ENCODE results near the gene BMP10.
"Not testable (repeated sequence)": the region's sequence is repeated elsewhere in the genome, so short reads cannot be mapped to it uniquely, and the experiment has no call there.

Gene BMP10, protein sequence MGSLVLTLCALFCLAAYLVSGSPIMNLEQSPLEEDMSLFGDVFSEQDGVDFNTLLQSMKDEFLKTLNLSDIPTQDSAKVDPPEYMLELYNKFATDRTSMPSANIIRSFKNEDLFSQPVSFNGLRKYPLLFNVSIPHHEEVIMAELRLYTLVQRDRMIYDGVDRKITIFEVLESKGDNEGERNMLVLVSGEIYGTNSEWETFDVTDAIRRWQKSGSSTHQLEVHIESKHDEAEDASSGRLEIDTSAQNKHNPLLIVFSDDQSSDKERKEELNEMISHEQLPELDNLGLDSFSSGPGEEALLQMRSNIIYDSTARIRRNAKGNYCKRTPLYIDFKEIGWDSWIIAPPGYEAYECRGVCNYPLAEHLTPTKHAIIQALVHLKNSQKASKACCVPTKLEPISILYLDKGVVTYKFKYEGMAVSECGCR

DNA sequence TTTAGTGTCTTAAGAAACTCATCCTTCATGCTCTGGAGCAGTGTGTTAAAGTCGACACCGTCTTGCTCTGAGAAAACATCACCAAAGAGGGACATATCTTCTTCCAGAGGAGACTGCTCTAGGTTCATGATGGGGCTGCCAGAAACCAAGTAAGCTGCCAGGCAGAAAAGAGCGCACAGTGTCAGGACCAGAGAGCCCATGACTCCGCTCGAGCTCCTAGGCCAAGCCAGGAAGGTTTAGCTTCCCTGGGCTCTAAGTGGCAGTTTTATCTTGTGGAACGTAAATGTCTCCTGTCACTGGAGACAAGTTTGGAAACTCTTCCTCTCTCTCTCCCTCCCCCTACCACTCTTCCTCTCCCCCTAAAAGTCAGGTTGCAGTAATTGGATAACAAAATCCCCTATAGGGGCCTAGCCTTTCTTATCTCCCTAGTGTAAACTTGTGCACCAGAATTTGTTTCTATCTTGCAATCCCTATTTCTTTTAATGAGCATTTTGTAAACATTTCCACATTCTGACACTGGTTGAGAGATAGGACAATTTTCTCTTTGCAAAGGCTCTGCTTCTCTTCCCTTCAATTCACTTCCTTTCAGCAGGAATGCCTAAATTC, at the start of gene BMP10:
TSS of gene BMP10 (minus strand) at position 239 of the 606 bp plus-strand sequence. CDS start at position 200, 39 bp downstream.
- no peak for DNase-seq

DNA sequence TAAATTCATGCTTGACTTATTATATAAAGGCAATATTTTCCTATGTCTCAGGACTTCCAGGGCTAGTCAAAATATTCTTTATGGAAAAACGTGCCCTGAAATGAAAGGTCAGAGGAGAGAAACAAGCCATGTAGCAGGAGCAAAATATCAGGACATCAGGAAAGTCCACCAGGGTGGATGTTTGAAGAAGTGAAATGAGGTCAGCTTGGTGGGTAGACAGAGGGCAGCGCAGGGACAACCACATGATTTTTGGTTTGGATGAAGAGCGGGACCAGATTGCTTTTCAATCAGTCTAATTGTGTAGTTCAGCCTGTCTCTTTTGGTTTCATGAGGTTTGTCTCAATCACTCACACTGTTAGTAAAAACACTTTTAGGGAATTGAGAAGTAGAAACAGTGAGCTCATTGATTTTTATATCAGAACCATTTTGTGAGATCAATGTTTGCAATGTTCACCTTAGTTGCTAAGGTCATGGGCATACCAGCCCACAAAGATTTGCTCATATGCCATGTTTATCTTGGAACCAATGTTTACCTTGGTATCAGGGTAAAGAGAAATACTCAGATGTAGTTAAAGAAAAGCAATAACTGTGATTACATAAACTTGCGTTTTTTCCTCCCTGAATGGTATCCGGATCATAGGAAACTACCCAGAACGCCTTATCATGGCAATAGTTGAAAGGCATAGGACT, 49.4 kb upstream of the BMP10 start:
- no peak for DNase-seq

DNA sequence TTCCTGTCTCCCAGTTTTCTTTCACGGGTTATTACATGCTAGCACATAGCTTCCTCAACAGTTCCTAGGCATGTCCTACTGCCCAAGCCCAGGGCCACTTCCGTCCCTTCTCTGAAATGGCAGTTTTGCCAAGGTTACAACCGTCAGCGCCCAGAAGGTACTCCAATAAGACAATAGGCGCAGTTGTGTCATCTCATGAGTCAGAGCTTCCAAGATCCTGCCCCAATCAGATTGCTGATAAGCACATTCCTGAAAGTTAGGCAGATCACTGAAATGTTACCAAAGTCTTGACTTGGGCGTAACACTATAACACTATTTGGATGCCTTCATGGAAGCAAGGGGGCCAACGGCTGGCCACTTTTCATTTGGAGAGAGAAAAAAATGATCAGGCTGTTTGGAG, 47.3 kb upstream of the BMP10 start:
- DNase-seq: no peak

DNA sequence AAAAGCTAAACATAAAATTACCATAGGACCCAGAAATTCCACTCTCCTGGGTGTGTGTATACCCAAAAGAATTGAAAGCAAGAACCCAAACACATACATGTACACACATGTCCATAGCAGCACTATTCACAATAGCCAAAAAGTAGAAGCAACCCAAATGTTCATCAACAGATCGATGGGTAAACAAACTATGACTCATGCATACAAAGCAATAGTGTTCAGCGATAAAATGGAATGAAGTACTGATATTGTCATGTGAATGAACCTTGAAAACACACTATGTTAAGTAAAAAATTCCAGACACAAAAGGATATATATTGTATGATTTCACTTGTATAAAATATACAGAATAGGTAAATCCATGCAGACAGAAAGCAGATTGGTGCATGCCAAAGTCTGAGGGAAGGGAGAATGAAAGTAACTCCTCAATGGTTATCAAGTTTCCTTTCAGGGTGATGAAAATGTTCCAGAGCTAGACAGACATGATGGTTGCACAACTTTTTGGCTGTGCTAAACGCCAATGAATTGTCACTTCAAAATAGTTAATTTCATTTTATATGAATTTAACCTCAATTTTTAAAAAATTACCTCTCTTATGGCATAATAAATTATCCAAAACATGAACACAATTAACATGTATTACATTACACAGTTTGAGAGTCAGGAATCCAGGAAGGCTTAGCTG, 46.0 kb upstream of the BMP10 start:
- no peak for DNase-seq

DNA sequence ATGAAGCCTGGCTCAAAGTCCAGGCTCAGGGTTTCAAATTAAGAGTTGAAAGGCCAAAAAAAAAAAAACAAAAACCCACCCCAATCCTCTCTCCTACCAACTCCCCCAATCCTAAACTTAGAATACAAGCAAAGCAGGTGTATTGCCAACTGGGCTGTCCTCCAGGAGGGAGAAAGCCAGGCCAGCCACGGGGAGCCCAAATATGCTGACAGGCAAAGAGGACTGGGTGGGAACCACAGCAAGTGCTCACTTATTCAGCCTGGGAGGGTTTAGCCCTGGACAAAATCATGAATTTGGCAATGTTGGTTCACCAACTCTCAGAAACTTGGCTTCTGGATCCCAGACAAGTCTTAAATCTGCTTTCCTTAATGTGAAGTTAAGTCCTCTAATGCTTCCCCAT, 45.0 kb upstream of the BMP10 start:
- DNase-seq: no peak

DNA sequence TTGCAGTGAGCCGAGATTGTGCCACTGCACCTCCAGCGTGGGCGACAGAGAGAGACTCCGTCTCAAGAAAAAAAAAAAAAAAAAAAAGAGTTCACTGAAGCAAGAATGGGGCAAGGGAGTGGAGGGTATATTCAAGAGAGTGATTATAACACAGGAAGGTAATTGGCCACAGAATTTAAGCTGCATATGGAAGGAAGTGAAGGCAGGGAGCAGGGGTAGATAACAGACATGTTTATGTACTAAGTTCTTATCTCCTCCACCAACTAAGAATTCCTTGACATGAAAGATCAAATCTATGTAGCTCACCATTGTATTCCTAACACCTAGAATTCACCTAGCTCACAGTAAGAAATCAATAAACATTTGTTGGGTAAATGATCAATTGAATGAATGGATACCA, 44.2 kb upstream of the BMP10 start:
- no peak for DNase-seq

DNA sequence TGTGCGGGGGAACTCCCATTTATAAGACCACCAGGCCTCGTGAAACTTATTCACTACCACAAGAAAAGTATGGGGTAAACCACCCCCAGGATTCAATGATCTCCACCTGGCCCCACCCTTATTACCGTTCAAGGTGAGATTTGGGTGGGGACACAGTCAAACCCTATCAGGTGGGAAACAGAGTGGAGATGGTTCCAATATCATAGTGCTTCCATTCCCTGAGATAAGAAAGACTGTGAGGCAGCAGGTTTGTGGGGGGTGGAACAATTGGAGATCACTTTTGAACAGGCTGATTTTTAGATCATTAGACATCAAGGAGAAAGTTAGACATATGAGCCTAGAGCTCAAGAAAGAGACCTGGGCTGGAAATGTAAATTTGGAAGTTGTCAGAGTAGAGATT, 42.2 kb upstream of the BMP10 start:
- DNase-seq: no peak

DNA sequence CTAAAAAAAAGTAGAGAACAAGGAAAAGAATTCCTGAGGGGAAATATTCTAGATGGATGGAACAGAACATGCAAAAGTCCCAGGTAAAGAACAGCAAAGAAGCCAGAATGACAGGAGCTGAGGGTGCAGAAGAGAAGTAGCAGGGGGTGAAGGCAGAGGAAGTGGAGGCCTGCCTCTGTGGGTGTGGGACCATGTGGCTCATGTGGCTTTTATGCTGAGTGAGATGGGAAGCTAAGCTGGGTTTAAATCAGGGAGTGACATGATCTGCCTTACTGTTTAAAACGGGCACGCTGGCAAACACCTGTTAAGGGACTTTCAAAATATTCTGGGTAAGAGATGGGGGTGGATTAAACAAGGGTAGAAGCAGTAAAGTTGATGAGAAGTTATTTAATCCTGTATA, 41.5 kb upstream of the BMP10 start:
- no peak for DNase-seq

DNA sequence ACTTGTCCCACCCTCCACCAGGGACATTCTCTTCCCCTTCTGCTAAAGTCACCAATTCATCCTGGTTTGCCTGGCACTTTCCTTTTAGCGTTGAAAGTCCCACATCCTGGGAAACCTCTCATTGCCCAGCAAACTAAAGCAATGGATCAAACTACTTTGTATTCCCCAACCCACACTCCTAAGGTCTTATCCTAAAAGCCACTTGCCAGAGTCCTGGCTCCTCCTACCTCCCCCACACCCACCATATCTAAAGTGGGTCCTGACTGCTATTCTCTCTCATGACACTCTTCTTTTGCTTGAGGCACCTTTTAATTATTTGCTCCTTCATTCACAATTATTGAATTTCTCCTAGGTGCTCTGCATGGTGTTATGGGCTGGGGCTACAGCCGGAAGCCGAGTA, 40.9 kb upstream of the BMP10 start:
- DNase-seq: no peak

DNA sequence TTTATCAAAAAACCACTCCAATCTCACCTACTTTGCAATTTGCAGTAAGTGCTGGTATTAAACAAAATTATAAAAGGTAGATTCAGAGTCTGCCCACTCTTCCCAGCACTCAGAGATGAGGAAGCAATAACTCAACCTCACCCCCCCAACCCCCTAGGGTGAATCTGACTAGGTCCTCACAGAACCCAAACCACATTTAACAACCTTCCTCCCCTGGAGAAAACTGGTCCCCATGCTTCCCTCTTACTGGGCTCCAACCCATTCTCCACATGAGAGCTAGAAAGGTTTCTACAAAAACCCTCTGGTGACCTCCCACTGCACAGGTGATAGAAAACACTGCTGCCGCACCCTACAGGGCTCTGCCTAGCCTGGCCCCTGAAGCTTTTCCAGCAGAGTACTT, 40.5 kb upstream of the BMP10 start:
- no peak for DNase-seq

DNA sequence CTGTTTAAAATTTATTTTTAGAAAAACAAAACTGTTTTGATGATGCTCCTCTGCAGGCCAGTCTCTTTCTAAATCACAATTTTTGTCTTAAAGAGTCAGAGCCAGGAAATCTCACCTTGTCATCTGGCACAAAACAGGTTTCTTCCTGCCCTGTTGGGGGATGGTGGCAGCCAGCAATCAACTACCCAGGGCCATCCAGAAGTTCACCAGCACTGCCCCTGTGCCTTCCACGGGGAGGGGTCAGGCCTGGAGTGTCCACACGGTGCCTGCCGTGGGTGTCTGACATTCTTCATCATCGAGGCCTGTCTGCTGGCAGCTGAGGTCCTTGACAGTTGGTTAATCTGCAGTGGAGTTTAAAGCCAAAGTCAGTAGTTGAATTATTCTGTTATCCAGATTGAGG, 40.0 kb upstream of the BMP10 start:
- no peak for DNase-seq

DNA sequence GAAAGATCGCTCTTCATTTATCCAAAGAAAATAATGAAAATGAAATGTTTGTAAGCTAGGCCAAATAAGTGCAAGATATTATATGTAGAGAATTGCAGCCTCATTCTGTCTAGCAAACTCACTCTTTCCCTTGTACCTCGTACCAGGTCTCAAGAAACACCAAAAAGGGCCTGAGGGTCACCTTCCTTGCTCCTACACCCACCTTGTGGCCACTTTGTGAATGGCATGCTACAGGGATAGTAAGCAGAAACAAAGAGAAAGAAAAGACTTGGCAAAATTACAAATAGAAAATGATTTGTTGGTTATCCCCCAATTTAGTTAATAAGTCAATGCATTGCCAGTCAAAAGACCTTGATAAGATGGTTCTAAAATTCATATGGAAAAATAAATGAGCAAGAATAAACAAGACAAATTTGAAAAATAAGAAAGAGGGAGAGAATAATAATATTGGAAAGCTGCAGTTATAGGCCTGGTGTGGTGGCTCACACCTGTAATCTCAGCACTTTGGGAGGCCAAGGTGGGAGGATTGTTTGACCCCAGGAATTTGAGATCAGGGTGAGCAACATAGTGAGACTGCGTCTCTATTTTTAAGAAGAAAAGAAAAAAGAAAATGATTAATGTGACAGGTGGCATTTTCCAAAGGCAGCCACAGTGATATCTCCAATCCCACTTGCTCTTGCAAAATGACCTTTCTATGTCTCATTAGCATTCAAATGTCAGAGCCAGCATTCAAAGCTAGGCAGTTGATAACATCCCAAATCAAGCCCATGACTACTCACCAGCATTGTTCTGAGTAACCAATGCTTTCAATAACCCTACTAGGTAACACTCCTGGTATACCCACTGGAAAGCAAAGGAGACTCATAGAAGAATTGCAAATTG, 38.8 kb upstream of the BMP10 start:
- DNase-seq: peak; percentile 46

DNA sequence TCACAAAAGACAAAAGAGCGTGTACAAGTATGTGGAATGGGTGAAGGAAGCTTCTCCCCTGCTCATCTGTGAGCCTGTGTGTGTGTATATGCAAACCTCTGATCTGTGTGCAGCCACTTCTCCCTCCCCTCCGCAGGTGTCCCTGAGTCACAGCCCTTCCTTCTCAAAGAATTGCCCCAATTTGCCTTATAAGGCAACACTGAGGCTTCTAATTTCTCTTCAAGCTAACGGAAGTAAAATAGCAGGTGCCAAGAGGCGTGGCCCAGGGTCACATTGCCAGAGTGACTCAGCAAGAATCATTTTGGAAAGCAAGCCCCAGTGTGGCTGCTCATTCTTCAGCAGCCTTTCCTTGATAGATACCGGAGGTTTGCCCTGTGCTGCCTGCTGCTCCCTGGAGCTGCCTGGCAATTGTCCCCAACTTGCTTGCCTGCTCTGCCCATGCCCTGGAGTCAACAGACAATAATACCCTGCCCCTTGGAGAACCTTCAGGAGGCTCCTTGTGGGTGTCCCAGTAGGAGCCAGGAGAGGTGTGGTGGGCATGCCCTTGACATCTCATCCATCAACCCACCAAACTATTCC, 37.3 kb upstream of the BMP10 start:
- DNase-seq: peak; percentile 27

DNA sequence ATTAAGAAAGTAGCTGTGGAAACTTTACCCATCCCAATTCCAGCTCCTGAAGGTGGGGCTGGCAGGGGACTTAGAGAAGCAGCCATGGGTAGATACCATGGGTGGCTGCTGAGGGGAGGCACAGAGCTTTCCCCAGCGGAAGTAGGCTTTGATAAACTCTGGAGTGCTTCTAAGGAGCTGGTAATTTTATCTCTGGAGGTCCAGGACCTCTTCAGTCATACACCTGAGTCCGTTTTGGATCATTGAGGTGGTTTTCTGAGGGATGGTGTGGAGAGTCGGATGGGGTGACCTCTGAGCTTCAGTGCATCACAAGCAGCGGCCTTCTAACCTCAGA, 36.7 kb upstream of the BMP10 start:
- no peak for DNase-seq

DNA sequence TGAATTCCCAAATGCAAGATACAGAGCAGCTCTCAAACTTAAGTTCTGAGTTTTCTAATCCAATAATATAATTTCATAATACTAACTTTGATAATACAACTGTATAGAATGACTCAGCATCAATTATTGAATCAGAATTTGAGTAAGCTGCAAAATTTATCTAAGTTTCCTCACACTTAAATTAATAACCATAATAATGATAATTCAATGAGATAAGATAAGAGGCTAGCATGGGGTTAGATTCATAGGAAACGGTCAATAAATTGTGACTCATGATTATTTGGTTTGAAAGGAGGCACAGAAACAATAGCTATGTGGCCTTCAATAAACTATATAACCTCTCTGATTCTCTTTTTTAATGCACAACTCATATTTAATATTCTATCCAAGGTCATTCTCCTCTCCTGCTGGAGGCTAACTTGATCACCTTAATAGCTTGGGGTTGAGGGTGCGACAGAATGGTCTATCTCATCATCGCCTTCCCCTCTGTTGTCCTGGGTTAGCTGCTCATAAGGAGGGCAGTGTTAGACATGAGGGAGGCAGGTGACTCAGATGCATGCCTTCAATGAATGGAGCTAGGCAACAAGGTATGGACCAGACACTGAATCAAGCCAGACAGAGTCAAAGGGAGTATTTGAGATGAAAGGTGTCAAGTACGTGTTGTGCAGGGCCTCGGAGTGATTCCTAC, 36.2 kb upstream of the BMP10 start:
- DNase-seq: no peak

DNA sequence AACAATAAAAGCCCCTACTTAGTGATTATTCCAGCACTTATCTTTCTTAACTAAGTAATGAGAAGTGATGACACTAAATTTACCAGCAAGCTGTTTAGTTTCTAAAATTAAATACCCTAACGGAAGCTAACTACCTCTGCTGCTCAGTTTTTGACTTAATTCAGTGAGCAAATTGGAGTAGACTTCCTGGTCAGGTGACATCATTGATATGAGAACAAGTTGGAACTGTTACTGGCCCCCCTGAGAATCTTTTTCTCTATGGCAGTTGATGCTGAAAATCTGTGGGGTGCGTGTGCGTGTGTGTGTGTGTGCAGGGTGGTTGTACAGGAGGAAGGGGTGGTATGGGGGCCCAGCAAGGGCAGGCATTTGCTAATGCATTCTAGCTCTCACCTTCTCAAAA, 35.5 kb upstream of the BMP10 start:
- DNase-seq: no peak

DNA sequence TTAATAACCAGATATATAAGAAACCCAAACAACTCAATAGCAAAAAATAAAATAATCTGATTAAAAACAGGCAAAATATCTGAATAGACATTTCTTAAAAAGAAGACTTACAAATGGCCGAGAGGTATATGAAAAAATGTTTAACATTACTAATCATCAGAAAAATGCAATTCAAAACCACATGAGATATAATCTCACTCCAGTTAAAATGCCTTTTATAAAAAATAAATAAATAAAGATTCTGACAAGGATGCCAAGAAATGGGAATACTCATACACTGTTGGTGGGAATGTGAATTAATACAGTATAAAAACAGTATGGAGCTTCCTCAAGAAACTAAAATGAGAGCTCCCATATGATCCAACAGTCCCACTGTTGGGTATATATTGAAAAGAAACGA, 33.9 kb upstream of the BMP10 start:
- DNase-seq: no peak

DNA sequence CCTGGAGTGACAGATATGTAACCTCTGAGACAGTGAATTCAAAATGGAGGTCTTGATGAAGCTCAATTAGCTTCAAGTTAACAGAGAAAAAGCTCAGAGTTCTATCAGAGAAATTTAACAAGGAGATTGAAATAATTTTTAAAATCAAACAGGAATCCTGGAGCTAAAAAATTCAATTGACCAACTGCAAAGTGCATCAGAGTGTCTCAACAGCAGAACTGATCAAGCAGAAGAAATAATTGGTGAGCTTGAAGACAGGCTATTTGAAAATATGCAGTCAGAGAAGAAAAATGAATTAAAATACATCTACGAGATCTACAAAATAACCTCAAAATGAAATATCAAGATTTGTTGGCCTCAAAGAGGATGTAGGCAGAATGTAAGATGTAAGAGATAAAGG, 30.4 kb upstream of the BMP10 start:
- no peak for DNase-seq

DNA sequence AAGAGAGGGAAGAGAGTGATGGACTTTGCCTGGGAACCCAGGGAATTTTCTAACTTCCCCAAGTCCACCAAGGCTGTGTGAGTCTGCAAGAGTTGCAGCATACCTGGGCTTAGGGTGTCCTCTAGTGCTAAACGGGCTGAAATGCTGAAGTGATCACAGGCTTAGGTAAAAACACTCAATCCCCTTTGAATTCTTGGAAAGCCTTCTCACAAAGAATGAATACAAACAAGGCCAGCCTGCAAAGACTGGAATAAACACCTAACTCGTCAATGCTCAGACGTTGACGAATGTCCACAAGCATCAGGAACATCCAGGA, 30.0 kb upstream of the BMP10 start:
- DNase-seq: no peak

DNA sequence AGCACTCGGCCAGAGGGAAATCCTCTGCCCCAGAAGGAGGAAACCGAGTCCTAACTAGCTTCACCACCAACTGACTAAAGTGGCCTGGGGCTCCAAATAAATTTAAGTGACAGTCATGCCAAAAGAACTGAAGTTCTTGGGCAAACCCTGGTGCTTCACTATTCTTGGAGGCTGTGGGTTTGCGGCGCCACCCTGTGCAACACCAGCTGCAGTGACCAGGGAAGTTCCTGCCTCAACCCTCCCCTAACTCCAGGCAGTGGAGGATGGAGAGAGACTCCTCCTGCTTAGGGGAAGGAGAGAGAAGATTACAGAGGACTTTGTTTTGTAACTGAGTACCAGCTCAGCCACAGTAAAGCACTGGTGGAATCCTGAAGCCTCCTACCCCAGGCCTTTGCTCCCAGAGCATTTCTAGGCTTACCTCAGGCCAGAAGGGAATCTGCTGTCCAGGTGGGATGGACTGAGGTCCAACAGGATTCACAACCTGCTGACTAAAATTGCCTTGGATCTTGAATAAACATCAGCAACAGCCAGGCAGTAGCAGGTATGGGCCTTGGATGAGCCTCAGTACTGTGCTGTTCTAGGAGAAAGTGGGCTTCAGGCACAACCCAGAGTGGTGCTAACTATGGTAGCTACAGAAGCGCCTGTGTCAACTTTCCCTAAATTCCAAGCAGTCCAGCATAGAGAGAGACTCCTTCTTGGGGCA, 29.4 kb upstream of the BMP10 start:
- no peak for DNase-seq

DNA sequence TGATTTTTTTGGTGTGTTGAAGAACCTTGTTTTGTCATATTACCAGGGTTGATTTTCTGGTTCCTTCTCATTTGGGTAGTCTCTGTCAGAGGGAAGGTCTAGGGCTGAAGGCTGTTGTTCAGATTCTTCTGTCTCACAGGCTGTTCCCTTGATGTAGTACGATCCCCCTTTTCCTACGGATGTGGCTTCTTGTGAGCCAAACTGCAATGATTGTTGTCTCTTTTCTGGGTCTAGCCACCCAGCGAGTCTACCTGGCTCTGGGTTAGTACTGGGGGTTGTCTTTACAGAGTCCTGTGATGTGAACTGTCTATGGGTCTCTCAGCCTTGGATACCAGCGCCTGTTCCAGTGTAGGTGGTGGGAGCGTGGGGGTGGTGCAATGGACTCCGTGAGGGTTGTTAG, 24.8 kb upstream of the BMP10 start:
- DNase-seq: not testable (repeated sequence)

All from NCI-H774 (cell line).